ENCODE data around the gene PRSS22.

DNA sequence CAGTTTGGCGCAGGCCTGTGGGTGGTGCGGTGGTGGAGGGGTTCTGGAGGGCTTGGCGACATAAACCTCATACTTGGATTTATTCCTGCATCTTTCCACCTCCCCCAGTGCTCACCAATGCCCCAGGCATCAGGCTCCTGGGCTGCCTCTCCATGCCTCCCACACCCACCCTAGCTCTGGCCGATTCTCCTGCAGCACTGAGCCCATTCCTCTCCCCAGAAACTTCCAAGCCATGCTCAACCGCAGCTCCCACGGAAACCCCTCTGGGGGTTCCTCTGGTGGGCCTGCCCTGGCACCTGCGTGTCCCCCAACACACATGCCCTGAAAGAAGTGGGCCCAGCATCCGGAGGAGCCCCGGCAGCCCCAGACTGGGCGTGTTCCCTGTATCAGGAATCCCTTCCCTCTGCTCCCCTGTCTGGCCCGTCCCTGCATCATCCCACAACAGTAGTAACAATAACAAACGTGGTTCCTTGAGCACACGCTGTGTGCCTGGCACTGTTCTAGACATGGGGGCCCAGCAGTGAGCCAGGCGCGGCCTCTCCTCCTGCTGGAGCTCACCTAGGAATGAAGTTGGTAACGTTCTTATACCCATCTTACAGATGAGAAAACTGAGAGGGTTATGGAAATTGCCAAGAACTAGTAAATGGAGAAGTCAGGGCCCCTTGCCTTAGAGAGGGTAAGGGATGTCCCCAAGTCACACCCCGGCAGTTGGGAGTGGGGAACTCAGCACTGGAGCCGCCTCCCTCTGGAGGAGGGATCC is 38.6 kb downstream of the PRSS22 start:
- TF ChIP-seq CTCF (IDR thresholded peaks at IDR 0.05) (no peak), POLR2A (IDR thresholded peaks at IDR 0.05) (no peak), POLR2AphosphoS5 (IDR thresholded peaks at IDR 0.05) (no peak)
